ENCODE data around the gene NT5M. TPM values are rescaled to one million over a fixed set of nuclear protein-coding genes. Genes with fewer than 3 reads are reported as not detected.

Gene NT5M
- total RNA-seq, 1 experiment from 2014 or later, result 10.8 TPM

GRCh38 chr17:17303010-17303846 lies at the start of gene NT5M (continued):
- TF ChIP-seq ZNF532 (CRISPR knock-in tag; IDR thresholded peaks at IDR 0.05; ENCODE audit: borderline replicate concordance) (no peak), CBFB (CRISPR knock-in tag; IDR thresholded peaks at IDR 0.05; ENCODE audit: low read depth) (0 out of 2 replicates have a peak, but pooled peaks have one; percentile 16), HMGA2 (CRISPR knock-in tag; IDR thresholded peaks at IDR 0.05) (no peak), ZNF416 (CRISPR knock-in tag; IDR thresholded peaks at IDR 0.05) (no peak), AFF4 (CRISPR knock-in tag; IDR thresholded peaks at IDR 0.05; ENCODE audit: borderline replicate concordance) (no peak), AR (CRISPR knock-in tag; IDR thresholded peaks at IDR 0.05) (no peak), ZNF423 (CRISPR knock-in tag; IDR thresholded peaks at IDR 0.05) (peak; percentile 26; the same call in 1 of the 2 replicates), ZNF317 (CRISPR knock-in tag; IDR thresholded peaks at IDR 0.05; ENCODE audit: borderline replicate concordance, low read depth) (no peak), FOXP1 (CRISPR knock-in tag; IDR thresholded peaks at IDR 0.05; ENCODE audit: borderline replicate concordance) (no peak; the same call in 1 of the 2 replicates), E2F4 (CRISPR knock-in tag; IDR thresholded peaks at IDR 0.05; ENCODE audit: borderline replicate concordance, low read depth) (no peak), NR3C1 (CRISPR knock-in tag; conservative IDR thresholded peaks at IDR 0.05; ENCODE audit: low read depth) (0 out of 2 replicates have a peak, but pooled peaks have one; percentile 64), ATF1 (CRISPR knock-in tag; IDR thresholded peaks at IDR 0.05) (no peak), ZNF512 (CRISPR knock-in tag; IDR thresholded peaks at IDR 0.05; ENCODE audit: borderline replicate concordance) (no peak), SOX15 (CRISPR knock-in tag; IDR thresholded peaks at IDR 0.05) (no peak), STAT6 (CRISPR knock-in tag; conservative IDR thresholded peaks at IDR 0.05; ENCODE audit: low read depth) (no peak), HMGXB4 (CRISPR knock-in tag; IDR thresholded peaks at IDR 0.05) (no peak), EMX1 (CRISPR knock-in tag; IDR thresholded peaks at IDR 0.05) (no peak), ZNF263 (CRISPR knock-in tag; IDR thresholded peaks at IDR 0.05; ENCODE audit: low read depth) (no peak), GTF2I (CRISPR knock-in tag; conservative IDR thresholded peaks at IDR 0.05) (no peak)
